Islet precursor cell (in vitro differentiated cells): ENCODE measurements around the gene ASIC4.
A peak's percentile ranks its signal among the peaks of the same experiment; 100 is the strongest.

Experiments
- DNase-seq: peaks from one replicate; pipeline ENCODE4 v3.0.0-alpha.2; 2018

ASIC4 gene

GRCh38 chr2:219537657-219538488, 23.6 kb downstream of the ASIC4 start:
- peak; percentile 84 for DNase-seq

- DNase-seq, result no peak
Observed at GRCh38 chr2:219538504-219538951, 24.2 kb downstream of the ASIC4 start.

GRCh38 chr2:219538956-219539788, 24.9 kb downstream of the ASIC4 start:
- DNase-seq, result no peak

- no peak for DNase-seq
Observed at GRCh38 chr2:219539926-219540678, 25.8 kb downstream of the ASIC4 start.

- DNase-seq, result no peak
Observed at GRCh38 chr2:219540784-219541504, 26.7 kb downstream of the ASIC4 start.

GRCh38 chr2:219541611-219542180, 27.4 kb downstream of the ASIC4 start:
- peak; percentile 94 for DNase-seq

- DNase-seq, result peak; percentile 81
Observed at GRCh38 chr2:219542931-219543595, 28.8 kb downstream of the ASIC4 start.

GRCh38 chr2:219543596-219544358, 29.5 kb downstream of the ASIC4 start, which contains the start of the genes CHPF and TMEM198:
Gene CHPF (minus strand): TSS chr2:219543809. CDS start chr2:219543538, 271 bp downstream.
Gene TMEM198 (plus strand): TSS chr2:219544028. CDS start chr2:219544728, 700 bp downstream.
- DNase-seq, result peak; percentile 100

GRCh38 chr2:219544567-219544966, 30.3 kb downstream of the ASIC4 start:
- no peak for DNase-seq

- DNase-seq, result no peak
Observed at GRCh38 chr2:219545295-219545942, 31.1 kb downstream of the ASIC4 start.

- no peak for DNase-seq
Observed at GRCh38 chr2:219545943-219546352, 31.7 kb downstream of the ASIC4 start.

GRCh38 chr2:219547621-219548020, 33.3 kb downstream of the ASIC4 start:
- no peak for DNase-seq

GRCh38 chr2:219548990-219549389, 34.7 kb downstream of the ASIC4 start:
- no peak for DNase-seq

GRCh38 chr2:219549619-219550018, 35.3 kb downstream of the ASIC4 start:
- DNase-seq, result no peak

GRCh38 chr2:219551441-219552381, 37.4 kb downstream of the ASIC4 start:
- peak; percentile 74 for DNase-seq

- DNase-seq, result peak; percentile 95
Observed at GRCh38 chr2:219552382-219553167, 38.3 kb downstream of the ASIC4 start.

GRCh38 chr2:219553168-219553417, 38.8 kb downstream of the ASIC4 start:
- DNase-seq, result no peak

- no peak for DNase-seq
Observed at GRCh38 chr2:219553463-219553963, 39.2 kb downstream of the ASIC4 start.
